A549 (cell line): ENCODE measurements around the gene HOXD10. TPM values are rescaled to one million over a fixed set of nuclear protein-coding genes. Genes with fewer than 3 reads are reported as not detected.

ENCODE experiments used
- ATAC-seq, 2 experiments: fragments of 200-7000 bp in 1 of 2; fragments of >200 bp in 1 of 2; cut with Nextera tagmentation in 1 of 2; cut with Tn5 transposase in 1 of 2; 3 replicates each; pipeline versions ENCODE4 v1.8.0 to v1.9.1; 2018 to 2020; ENCODE audit warnings: mild to moderate bottlenecking in 1 of 2, moderate library complexity in 1 of 2
- CTCF ChIA-PET: fragments of 300-600 bp; sonication (Branson Sonifier 250); formaldehyde crosslinking; extraction: SDS; loops from one replicate; lab custom pipeline; 2021; ENCODE audit warnings: antibody characterized with exemption, inconsistent platforms; lab: Yijun Ruan, JAX
- POLR2A ChIA-PET: fragments of 350-600 bp; formaldehyde crosslinking; extraction: SDS; loops from one replicate; lab custom pipeline; 2021; ENCODE audit warnings: antibody characterized with exemption, inconsistent platforms; lab: Yijun Ruan, JAX
- DNase-seq, 2 experiments: peaks; one replicate each; pipeline versions ENCODE4 v3.0.0 to v3.0.0-alpha.2; 2011 to 2016; ENCODE audit warnings: low read depth in 1 of 2, low spot score in 1 of 2
- FAIRE-seq: peaks from 2 replicates; lab custom pipeline; 2011; peaks lifted over from hg19 to GRCh38; lab: Jason Lieb, UNC
- H3K27ac ChIP-seq, 2 experiments: fragments of >200 bp; sonication (Bioruptor Twin); formaldehyde crosslinking; 3 replicates each; pipeline ENCODE4 v1.5.1; 2016 to 2017
- H3K4me1 ChIP-seq: fragments of >200 bp; sonication (Bioruptor Twin); formaldehyde crosslinking; 3 replicates; pipeline ENCODE4 v1.6.1; 2016
- H3K4me2 ChIP-seq: fragments of >200 bp; sonication (Bioruptor Twin); formaldehyde crosslinking; 3 replicates; pipeline ENCODE4 v1.6.1; 2016
- H3K4me3 ChIP-seq: fragments of >200 bp; sonication (Bioruptor Twin); formaldehyde crosslinking; 3 replicates; pipeline ENCODE4 v1.5.1; 2016
- H3K9me3 ChIP-seq: fragments of >200 bp; sonication (Bioruptor Twin); formaldehyde crosslinking; 3 replicates; pipeline ENCODE4 v1.6.1; 2016
- CHD2 ChIP-seq: fragments of 150-350 bp; IDR thresholded peaks from 2 replicates; pipeline ENCODE4 v1.6.1; 2014; ENCODE audit warnings: low read length; ENCODE audit not compliant: partially characterized antibody
- CHD4 ChIP-seq: fragments of 200-600 bp; sonication (generic); IDR thresholded peaks from 2 replicates; pipeline ENCODE4 v1.6.1; 2016; ENCODE audit warnings: antibody characterized with exemption, mild to moderate bottlenecking, borderline replicate concordance
- EHMT2 ChIP-seq: fragments of 200-600 bp; sonication (generic); IDR thresholded peaks from 2 replicates; pipeline ENCODE4 v1.6.1; 2016; ENCODE audit warnings: antibody characterized with exemption, low read depth, mild to moderate bottlenecking, moderate library complexity
- GATA3 ChIP-seq: IDR thresholded peaks from 2 replicates; pipeline ENCODE4 v1.6.1; 2012; ENCODE audit warnings: borderline replicate concordance
- MAFK ChIP-seq: fragments of 450-650 bp; IDR thresholded peaks from 2 replicates; pipeline ENCODE4 v1.6.1; 2014; ENCODE audit not compliant: partially characterized antibody
- NR3C1 ChIP-seq: fragments of >200 bp; sonication (Bioruptor Twin); formaldehyde crosslinking; IDR thresholded peaks from 3 replicates; pipeline ENCODE4 v1.6.1; 2017
- POLR2A ChIP-seq: IDR thresholded peaks from 2 replicates; pipeline ENCODE4 v1.6.1; 2012; ENCODE audit warnings: mild to moderate bottlenecking, low read length
- POLR2AphosphoS2 ChIP-seq: conservative IDR thresholded peaks from 2 replicates; pipeline ENCODE4 v1.6.1; 2012; ENCODE audit warnings: low read length, improper control_type of control experiment, inconsistent platforms
- RNF2 ChIP-seq: fragments of 200-600 bp; sonication (generic); IDR thresholded peaks from 2 replicates; pipeline ENCODE4 v1.6.1; 2016; ENCODE audit warnings: low read depth, mild to moderate bottlenecking, antibody characterized with exemption, moderate library complexity, borderline replicate concordance
- ZFP36 ChIP-seq: fragments of 450-650 bp; IDR thresholded peaks from 2 replicates; pipeline ENCODE4 v1.6.1; 2014; ENCODE audit warnings: borderline replicate concordance; ENCODE audit not compliant: partially characterized antibody
- ZNF302 ChIP-seq: fragments of 250-450 bp; sonication (Bioruptor Pico); IDR thresholded peaks from 2 replicates; pipeline ENCODE4 v1.9.0; 2021; ENCODE audit warnings: inconsistent platforms, mild to moderate bottlenecking, moderate library complexity
- WGBS: methylation state at CpG from one replicate; pipeline ENCODE4 v1.1.6; 2017; ENCODE audit errors: missing lambda C conversion rate; 5-methylcytosine and 5-hydroxymethylcytosine counted together
- polyA plus RNA-seq, 4 experiments: library from polyadenylated mRNA; depleted of rRNA in 3 of 4; stranded (reverse); fragments of >200 nt; fragmentation: RNase III in 1 of 4; extraction: RNeasy Plus Mini Kit Qiagen cat#74134 plus additional on column Dnase treatment in 1 of 4; gene quantifications; 2 replicates in 3 of 4; 3 replicates in 1 of 4; pipeline ENCODE4 v1.2.3, GENCODE V29; 2011 to 2017
- TF ChIP-seq, protein P1 (sequence below): fragments of 150-350 bp; IDR thresholded peaks from 2 replicates; pipeline ENCODE4 v1.6.1; 2014; ENCODE audit warnings: low read depth, mild to moderate bottlenecking, low read length
- TF ChIP-seq, protein P2 (sequence below): fragments of 250-450 bp; sonication (Bioruptor Pico); IDR thresholded peaks from 2 replicates; pipeline ENCODE4 v1.5.0; 2020; ENCODE audit warnings: low read depth, mild to moderate bottlenecking, moderate library complexity
- TF ChIP-seq, protein P3 (sequence below): fragments of 200-600 bp; sonication (generic); IDR thresholded peaks from 2 replicates; pipeline ENCODE4 v1.6.1; 2016; ENCODE audit warnings: antibody characterized with exemption, mild to moderate bottlenecking, moderate library complexity
- TF ChIP-seq, protein P4 (sequence below): IDR thresholded peaks from 2 replicates; pipeline ENCODE4 v1.6.1; 2012; ENCODE audit warnings: low read depth, borderline replicate concordance

The HOXD10 gene
- polyA plus RNA-seq, 2 of the 4 experiments (the other 2 are of a cell fraction): 4.3 to 4.8 TPM

DNA sequence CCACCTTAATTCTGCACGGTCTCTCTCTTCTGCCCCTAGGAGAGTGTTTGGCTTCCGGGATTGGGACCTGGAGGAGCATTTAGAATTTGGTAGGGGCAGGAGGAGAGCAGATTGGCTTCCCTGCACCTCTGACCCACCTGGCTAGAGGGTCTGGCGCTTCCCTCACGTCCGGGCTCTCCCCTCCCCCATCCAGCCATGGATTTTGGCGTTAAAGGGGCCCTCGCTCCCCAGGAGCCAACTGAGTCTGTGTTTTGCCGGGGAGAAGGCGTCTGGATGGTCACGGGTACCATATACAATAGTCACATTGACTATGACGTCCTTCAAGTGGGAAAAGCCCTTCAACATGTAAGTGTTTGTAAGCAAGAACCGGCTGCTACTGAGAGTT is 47.1 kb downstream of the HOXD10 start (continued):
- TF ChIP-seq CHD2 (no peak), POLR2AphosphoS2 (no peak), ZFP36 (no peak)
- TF ChIP-seq, protein P1, sequence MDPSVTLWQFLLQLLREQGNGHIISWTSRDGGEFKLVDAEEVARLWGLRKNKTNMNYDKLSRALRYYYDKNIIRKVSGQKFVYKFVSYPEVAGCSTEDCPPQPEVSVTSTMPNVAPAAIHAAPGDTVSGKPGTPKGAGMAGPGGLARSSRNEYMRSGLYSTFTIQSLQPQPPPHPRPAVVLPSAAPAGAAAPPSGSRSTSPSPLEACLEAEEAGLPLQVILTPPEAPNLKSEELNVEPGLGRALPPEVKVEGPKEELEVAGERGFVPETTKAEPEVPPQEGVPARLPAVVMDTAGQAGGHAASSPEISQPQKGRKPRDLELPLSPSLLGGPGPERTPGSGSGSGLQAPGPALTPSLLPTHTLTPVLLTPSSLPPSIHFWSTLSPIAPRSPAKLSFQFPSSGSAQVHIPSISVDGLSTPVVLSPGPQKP: no peak

DNA sequence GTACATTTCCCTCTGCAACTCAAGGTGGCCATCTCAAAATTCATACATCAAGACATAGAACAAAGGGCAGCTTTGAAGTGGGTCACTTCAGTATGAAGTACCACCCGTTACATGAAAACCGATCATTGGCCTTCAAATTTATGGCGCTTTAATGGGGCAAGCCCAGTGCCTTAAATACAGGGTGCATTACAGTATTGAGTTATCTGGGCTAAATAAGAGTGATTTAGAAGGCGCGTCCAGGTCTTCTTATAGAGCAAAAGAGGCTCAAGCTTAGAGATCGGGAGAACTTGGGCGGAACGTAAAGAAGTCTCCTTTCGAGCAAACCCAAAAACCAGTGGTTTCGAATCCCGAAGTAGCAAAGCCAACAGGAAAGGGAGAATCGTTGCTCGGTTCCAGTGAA is 47.6 kb downstream of the HOXD10 start:
- ATAC-seq: no peak
- no peak overlapping the region for H3K4me2 ChIP-seq
- ChIA-PET POLR2A (no interaction called here), CTCF (interaction anchor here (1.5 to 1.6 kb wide), 2 partner anchors 291 to 474 kb away, joined by 4 to 6 read pairs; no protein-coding TSS in a partner anchor)
- H3K9me3 ChIP-seq: no peaks in the 10 kb centered on the region
- FAIRE-seq: no peak
- no peaks in the 10 kb centered on the region for H3K4me1 ChIP-seq
- TF ChIP-seq NR3C1 (no peak), ZNF302 (CRISPR knock-in tag) (no peak), POLR2A (no peak), RNF2 (no peak), EHMT2 (no peak), MAFK (no peak), CHD4 (no peak)
- TF ChIP-seq, protein P2, sequence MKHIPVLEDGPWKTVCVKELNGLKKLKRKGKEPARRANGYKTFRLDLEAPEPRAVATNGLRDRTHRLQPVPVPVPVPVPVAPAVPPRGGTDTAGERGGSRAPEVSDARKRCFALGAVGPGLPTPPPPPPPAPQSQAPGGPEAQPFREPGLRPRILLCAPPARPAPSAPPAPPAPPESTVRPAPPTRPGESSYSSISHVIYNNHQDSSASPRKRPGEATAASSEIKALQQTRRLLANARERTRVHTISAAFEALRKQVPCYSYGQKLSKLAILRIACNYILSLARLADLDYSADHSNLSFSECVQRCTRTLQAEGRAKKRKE (CRISPR knock-in tag): no peak
- TF ChIP-seq, protein P3, sequence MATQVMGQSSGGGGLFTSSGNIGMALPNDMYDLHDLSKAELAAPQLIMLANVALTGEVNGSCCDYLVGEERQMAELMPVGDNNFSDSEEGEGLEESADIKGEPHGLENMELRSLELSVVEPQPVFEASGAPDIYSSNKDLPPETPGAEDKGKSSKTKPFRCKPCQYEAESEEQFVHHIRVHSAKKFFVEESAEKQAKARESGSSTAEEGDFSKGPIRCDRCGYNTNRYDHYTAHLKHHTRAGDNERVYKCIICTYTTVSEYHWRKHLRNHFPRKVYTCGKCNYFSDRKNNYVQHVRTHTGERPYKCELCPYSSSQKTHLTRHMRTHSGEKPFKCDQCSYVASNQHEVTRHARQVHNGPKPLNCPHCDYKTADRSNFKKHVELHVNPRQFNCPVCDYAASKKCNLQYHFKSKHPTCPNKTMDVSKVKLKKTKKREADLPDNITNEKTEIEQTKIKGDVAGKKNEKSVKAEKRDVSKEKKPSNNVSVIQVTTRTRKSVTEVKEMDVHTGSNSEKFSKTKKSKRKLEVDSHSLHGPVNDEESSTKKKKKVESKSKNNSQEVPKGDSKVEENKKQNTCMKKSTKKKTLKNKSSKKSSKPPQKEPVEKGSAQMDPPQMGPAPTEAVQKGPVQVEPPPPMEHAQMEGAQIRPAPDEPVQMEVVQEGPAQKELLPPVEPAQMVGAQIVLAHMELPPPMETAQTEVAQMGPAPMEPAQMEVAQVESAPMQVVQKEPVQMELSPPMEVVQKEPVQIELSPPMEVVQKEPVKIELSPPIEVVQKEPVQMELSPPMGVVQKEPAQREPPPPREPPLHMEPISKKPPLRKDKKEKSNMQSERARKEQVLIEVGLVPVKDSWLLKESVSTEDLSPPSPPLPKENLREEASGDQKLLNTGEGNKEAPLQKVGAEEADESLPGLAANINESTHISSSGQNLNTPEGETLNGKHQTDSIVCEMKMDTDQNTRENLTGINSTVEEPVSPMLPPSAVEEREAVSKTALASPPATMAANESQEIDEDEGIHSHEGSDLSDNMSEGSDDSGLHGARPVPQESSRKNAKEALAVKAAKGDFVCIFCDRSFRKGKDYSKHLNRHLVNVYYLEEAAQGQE: no peak
- 87% methylated on average over 13 of the region's 13 CpGs for WGBS
- no peak overlapping the region for H3K27ac ChIP-seq
- DNase-seq: no peak
- H3K4me3 ChIP-seq: no peak overlapping the region

DNA sequence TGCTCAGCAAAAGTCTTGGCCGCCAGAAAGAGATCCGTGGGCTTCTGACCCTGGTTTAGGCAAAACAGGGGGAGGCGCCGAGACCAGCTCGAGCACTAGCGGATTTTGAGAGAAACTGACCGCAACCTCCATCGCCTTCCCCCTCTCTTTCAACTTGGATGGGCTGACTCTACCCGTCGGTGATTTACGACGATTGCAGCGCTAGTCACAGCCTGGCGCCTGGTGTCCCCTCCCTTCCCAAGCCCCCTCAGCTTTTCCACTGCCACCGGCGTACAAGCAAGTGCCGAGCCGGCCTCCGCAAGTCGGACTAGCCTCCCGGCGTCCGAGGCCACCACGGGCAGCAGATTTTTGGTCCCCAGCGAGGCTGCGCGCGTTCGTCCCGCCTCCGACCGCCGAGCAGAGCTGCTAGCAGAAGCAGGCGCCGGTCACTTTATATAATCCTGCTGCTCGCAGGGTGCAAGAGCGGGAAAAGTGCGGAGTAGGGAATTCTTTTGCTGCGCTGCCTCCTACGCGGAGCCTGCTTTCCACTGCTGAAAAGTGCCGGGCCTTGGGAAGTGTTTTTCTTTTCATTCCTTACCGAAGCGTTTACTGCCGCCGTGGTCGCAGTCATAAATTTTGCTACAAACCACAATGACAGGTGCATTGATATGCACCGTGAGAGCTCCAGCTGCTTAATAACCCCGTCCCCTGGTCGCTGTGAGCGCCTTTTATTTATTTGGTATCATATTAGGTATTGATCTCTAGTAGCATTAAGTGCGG is 48.2 kb downstream of the HOXD10 start:
- no peak for TF ChIP-seq GATA3
- TF ChIP-seq, protein P3: no peak
- TF ChIP-seq, protein P4, sequence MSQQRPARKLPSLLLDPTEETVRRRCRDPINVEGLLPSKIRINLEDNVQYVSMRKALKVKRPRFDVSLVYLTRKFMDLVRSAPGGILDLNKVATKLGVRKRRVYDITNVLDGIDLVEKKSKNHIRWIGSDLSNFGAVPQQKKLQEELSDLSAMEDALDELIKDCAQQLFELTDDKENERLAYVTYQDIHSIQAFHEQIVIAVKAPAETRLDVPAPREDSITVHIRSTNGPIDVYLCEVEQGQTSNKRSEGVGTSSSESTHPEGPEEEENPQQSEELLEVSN: no peak
- no peak for TF ChIP-seq CHD2
- no peak for TF ChIP-seq MAFK
- ChIA-PET CTCF (interaction anchor here (1.5 to 1.6 kb wide), 2 partner anchors 290 to 474 kb away, joined by 4 to 6 read pairs; no protein-coding TSS in a partner anchor), POLR2A (no interaction called here)
- Histone ChIP-seq H3K27ac (no peak overlapping the region), H3K4me3 (no peak overlapping the region), H3K4me2 (no peak overlapping the region), H3K9me3 (no peaks in the 10 kb centered on the region), H3K4me1 (no peaks in the 10 kb centered on the region)
- WGBS: 89% methylated on average over 52 of the region's 52 CpGs
- ATAC-seq (no peak), FAIRE-seq (no peak), DNase-seq (no peak)
